Stimulated activated naive B cell treated with anti-CD40 and anti-IgM and Interleukin-4, amounts not matched to agents 10 μg/mL and 1 μg/mL and 100 μg/mL, for 72 hours (primary cell): Measurements from ENCODE around the gene AQP7.
"Not testable (repeated sequence)": the region's sequence is repeated elsewhere in the genome, so short reads cannot be mapped to it uniquely, and the experiment has no call there.

Source experiments
- ATAC-seq, 2 donors: fragments of 150-1000 bp; cut with Tn5 transposase; replicated peaks; 2 replicates each; pipeline ENCODE4 v1.10.0; 2021; ENCODE audit warnings: moderate library complexity in 1 of 2
- DNase-seq: peaks from one replicate; pipeline ENCODE4 v3.0.0; 2021
- H3K27ac Mint-ChIP-seq: one replicate; pipeline ENCODE4 v1.8.0; 2022; ENCODE audit warnings: mild to moderate bottlenecking, mixed read lengths
- H3K27me3 Mint-ChIP-seq, 2 donors: one replicate each; pipeline ENCODE4 v1.8.0; 2022; ENCODE audit warnings: mixed read lengths in 2 of 2
- H3K36me3 Mint-ChIP-seq, 2 donors: one replicate each; pipeline ENCODE4 v1.8.0; 2022; ENCODE audit warnings: mixed read lengths in 2 of 2, mild to moderate bottlenecking in 1 of 2
- H3K4me1 Mint-ChIP-seq, 2 donors: one replicate each; pipeline ENCODE4 v1.8.0; 2022; ENCODE audit warnings: mixed read lengths in 2 of 2, mild to moderate bottlenecking in 1 of 2
- H3K4me3 Mint-ChIP-seq, 2 donors: one replicate each; pipeline ENCODE4 v1.8.0; 2022; ENCODE audit warnings: mild to moderate bottlenecking in 2 of 2, mixed read lengths in 2 of 2, moderate library complexity in 1 of 2
- H3K9me3 Mint-ChIP-seq, 2 donors: one replicate each; pipeline ENCODE4 v1.8.0; 2022; ENCODE audit warnings: mixed read lengths in 2 of 2, mild to moderate bottlenecking in 1 of 2

AQP7 gene

DNA sequence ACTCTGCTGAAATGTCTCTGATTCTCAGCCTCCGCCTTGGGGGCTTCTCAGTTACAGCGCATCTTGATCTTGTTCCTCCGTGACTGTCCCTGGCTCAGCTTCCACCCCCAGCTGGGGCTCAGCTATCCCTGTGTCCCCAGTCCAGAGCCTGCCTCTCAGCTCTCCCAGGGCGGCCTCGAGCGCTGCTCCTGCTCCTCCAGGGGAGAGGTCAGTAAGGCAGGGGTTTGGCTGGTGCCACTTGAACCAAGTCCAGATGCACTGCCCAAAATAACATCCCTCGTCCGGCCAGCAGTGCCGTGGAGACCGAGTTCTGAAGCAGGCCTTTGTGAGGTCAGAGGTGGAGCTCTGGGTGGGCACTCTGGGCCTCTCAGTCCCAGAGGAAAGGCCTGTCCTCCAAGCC lies at the start of gene AQP7:
Gene AQP7, minus strand, starts transcription at position 198 of the 400 bp plus-strand sequence. CDS start 1,306 bp downstream, outside the sequence.
- H3K9me3 Mint-ChIP-seq, H3K4me3 Mint-ChIP-seq, ATAC-seq, H3K36me3 Mint-ChIP-seq, H3K4me1 Mint-ChIP-seq, H3K27ac Mint-ChIP-seq, DNase-seq: not testable (repeated sequence)
- peaks cover 18 to 22% of the 10 kb centered on the region in 2 donors for H3K27me3 Mint-ChIP-seq

DNA sequence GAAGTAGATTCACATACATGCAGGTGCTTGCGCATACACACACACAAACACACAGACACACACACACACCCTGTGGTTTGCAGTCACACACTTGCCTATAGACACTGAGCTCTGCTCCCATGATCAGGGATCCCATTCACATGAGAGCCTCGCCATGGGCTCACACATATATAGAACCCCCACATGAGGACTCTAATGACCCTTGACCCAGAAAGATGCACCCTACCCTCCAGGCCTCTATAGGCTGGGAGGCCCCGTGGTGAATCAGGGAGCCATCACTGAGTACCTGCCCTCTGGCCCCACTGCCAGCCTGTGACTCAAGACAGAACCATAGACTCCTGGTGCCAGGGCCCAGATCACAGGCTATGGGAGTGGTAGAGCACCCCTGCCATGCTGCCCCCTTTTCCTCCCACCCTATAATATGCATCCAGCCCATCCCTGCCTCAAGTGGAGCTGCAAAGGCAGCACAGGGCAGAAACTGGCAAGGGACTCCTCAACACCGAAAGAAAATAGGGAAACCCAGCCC lies 48.3 kb upstream of the AQP7 start:
- Mint-ChIP-seq H3K4me1 (peaks cover 19 to 26% of the 10 kb centered on the region in 2 donors), H3K27me3 (peaks cover 17 to 20% of the 10 kb centered on the region in 2 donors), H3K36me3 (no peaks in the 10 kb centered on the region), H3K4me3 (no peak overlapping the region), H3K27ac (no peak overlapping the region), H3K9me3 (no peaks in the 10 kb centered on the region)
- no peak for DNase-seq
- ATAC-seq, result no peak

DNA sequence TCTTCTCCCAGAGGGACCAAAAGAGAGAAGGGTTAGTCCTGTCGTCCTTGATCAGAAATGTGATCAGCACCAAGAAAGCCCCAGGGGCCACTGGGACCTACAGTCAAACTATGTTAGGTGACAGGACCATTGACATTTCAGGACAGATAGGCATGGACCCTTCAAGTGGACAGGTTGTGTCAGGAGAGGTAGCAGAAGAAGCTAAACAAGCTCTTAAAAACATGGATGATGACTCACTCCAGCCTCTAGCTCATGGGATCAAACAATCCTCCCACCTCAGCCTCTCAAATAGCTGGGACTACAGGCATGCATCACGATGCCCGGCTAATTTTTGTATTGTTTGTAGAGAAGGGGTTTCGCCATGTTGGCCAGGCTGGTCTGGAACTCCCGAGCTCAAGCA lies 47.3 kb upstream of the AQP7 start:
- Mint-ChIP-seq H3K9me3 (no peaks in the 10 kb centered on the region), H3K4me1 (peaks cover 19 to 26% of the 10 kb centered on the region in 2 donors), H3K27me3 (peaks cover 17 to 20% of the 10 kb centered on the region in 2 donors), H3K36me3 (no peaks in the 10 kb centered on the region), H3K27ac (no peak overlapping the region), H3K4me3 (no peak overlapping the region)
- no peak for DNase-seq
- no peak for ATAC-seq

DNA sequence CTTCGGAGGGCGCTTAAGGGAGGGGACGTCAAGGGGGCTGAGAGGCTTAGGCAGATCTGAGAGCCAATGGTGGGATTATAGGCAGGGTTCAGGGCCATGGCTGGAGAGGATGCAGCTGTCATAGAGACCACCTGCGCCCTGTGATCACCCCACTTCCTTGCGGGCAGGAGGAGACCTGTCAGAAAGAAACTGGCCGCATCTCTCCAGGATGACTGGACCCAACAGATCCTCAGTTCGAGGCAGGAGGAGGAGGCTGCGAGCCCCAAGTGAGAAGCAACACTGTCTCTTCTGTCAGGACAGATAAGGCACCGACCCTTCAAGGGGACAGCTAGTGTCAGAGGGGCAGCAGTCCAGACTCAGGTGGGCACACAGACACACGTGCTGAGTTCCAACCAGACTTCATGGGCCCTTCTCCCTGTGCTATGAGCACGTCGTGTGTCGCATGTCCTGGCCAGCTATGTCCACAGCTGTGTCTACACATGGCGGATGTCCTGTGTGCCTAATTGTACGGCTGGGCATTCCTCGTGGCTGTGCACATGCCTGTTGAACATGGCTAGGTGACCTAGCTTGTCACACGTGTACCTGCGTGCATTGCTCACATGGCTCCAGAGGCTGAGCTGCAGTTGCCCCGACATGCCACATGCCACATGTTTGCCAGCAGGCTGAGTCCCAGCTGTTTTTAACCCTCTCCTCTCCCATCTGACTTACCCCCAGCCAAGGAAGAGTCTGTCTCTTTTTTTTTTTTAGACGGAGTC lies 45.6 kb upstream of the AQP7 start:
- Mint-ChIP-seq H3K9me3 (no peaks in the 10 kb centered on the region), H3K4me3 (peak overlapping the region; percentile 70 to 87), H3K27ac (peak overlapping the region; percentile 56), H3K36me3 (no peaks in the 10 kb centered on the region), H3K27me3 (peaks cover 17 to 20% of the 10 kb centered on the region in 2 donors), H3K4me1 (peaks cover 19 to 26% of the 10 kb centered on the region in 2 donors)
- ATAC-seq, result peak; percentile 17 to 20
- no peak for DNase-seq

DNA sequence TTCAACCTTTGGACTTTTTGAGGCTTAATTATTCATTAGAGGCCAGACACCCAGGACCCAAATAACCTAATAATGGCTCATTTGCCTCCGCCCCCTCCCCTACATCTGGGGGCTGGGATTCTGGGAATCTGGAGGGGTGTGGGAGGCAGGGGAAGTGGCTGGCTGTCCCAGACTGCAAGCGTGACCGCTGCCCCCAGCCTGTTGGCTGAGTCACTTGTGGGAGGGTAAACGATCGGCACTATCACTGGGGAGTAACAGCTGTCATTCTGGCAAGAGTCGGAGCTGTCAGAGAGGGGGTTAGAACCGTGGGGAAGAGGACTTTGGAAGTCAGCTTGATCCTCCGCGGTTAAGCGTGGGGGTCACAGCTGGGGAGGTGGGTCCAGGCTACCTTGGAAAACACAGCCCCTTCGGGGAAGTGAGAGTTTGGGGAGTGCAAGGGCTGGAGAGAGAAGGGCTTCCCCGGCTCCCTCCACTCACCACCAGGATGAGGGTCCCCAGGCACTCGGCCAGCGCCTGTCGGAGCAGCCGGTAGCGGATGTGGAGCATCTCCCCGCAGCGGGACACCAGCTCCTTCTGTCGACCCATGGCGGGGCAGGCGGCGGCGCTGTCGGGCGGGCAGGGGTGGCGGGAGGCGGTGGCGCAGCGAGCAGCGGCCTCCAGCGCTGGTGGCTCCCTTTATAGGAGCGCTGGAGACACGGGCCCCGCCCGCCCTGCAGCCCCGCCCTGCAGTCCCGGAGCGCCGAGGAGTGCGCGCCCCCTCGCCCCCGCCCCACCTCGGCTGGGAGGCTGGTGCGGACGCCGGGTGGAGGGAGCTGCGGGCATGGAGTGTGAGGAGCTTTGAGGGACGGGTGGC lies 44.8 kb upstream of the AQP7 start, which contains the start of gene AQP3:
Gene AQP3, minus strand, starts transcription at position 648 of the 853 bp plus-strand sequence. Its CDS starts 63 bp downstream, at position 585.
- H3K4me3 Mint-ChIP-seq, result peak within 1 kb of the TSS; percentile 84 to 87
- peak; percentile 68 to 71 for ATAC-seq
- H3K4me1 Mint-ChIP-seq, result peaks cover 15 to 26% of the 10 kb centered on the region in 2 donors
- H3K9me3 Mint-ChIP-seq, result no peaks in the 10 kb centered on the region
- no peak for DNase-seq
- no peaks in the 10 kb centered on the region for H3K36me3 Mint-ChIP-seq
- peak within 1 kb of the TSS; percentile 77 for H3K27ac Mint-ChIP-seq
- H3K27me3 Mint-ChIP-seq, result peaks cover 17 to 20% of the 10 kb centered on the region in 2 donors

DNA sequence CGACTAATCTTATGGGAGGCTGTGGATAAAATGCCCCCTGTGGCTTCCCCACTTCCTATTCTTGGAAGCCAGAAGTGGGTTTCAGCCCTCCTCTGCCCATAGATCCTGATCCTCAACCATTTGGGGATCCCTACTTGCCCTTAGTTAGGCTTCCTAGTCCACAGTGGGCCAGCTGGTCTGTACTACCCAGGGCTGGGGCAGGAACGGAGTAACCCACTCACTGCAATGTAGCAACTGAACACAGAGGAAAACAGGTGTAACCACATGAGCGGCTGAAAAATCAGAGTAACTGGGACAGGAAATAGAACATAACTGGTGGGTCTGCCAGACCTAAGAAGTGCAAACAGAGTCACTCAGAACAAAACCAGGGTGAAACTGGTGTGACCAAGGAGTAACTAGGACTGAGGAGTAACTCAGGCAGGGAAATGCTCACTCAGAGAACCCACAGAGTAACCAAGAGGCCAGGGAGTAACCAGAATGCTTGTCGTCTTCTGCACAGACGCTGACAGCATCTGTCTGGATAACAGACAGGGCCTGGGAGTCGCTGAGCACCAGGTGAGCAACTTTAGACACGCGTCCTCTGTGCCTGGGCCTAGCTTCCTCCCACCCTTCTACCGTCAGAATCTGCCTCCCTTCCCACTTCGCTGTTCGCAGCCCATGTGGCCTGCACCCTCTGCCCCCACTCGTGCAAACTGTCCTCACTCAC lies 44.0 kb upstream of the AQP7 start:
- ATAC-seq (peak; percentile 64 to 67), DNase-seq (no peak)
- H3K27ac Mint-ChIP-seq, result peak overlapping the region; percentile 75
- H3K9me3 Mint-ChIP-seq, result no peaks in the 10 kb centered on the region
- peak overlapping the region in 1 of 2 donors; percentile 84 for H3K4me3 Mint-ChIP-seq
- peaks cover 17 to 20% of the 10 kb centered on the region in 2 donors for H3K27me3 Mint-ChIP-seq
- no peaks in the 10 kb centered on the region for H3K36me3 Mint-ChIP-seq
- peaks cover 15 to 26% of the 10 kb centered on the region in 2 donors for H3K4me1 Mint-ChIP-seq

DNA sequence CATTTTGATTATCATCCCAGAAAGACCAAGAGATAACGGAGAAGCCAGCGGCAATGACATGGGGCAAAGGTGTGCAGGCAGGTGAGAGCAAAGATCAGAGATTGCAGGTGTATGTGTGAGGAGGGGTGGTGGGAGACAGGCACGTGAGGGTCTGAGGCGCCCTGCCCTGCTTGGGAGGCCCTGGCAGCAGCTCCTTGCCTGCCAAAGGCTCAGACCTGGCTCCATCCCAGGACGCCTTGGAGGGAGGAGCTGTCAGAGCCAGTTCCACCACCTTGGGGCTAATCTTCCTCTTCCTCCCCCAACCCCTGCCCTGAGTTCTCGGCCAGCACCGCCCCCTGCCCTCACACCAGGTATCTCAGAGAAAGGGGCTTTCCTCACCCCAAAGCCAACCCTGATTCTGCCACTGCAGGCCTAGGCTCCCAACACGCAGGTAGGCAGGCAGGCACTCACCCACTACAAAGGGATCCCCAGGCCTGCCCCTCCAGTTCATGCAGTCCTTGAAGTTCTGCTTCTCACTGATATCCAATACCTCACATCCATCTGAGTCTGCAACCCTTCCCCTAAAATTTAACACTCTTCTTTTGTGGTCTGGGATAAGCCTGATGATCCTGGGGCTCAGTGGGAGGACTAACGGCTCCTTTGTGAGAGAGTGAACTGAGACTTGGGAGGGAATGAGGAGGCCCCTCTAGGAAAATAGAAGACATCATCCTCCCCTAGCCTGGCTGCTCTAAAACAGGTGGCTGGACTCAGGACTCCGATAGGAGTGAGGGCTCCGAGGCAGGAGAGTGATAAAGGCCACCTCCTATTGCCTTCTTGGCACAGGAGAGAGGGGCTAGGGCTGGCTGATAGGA lies 43.2 kb upstream of the AQP7 start:
- DNase-seq (no peak), ATAC-seq (no peak)
- H3K4me3 Mint-ChIP-seq, result no peak overlapping the region
- peaks cover 17 to 23% of the 10 kb centered on the region in 2 donors for H3K27me3 Mint-ChIP-seq
- peaks cover 15 to 26% of the 10 kb centered on the region in 2 donors for H3K4me1 Mint-ChIP-seq
- no peaks in the 10 kb centered on the region for H3K9me3 Mint-ChIP-seq
- no peak overlapping the region for H3K27ac Mint-ChIP-seq
- no peaks in the 10 kb centered on the region for H3K36me3 Mint-ChIP-seq

DNA sequence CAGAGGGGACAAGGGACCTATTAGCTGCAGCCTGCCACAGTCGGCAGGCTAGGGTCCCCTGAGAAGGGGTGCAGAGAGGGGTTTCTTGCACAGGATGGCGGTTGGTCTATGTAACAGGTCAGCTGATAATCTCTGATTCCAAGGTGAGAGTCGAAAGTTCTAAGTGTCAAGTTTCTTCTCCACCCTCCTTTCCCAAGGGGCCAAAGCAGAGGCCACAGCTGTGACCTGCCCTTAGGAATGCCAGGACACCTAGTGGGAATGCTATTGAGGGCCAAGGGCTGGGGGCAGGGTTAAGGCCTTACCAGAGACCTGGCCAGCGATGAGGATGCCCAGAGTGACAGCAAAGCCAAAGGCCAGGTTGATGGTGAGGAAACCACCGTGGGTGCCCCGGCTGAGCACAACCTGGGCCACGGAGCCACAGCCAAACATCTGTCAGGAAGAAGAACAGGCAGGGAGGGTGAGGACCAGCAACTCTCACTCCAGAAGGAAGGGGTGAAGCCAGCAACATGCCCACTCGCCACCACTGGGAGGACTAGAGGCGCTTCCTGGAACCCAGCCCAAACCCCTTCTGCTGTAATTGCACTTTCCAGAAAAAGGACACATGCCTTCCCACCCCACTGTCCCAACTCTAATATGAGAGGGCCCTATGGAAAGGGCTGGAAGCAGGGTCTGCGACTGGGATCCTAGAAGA lies 41.2 kb upstream of the AQP7 start:
- Mint-ChIP-seq H3K27ac (no peak overlapping the region), H3K4me3 (no peak overlapping the region), H3K27me3 (peaks cover 24 to 38% of the 10 kb centered on the region in 2 donors), H3K9me3 (no peaks in the 10 kb centered on the region), H3K4me1 (peaks cover 15 to 26% of the 10 kb centered on the region in 2 donors), H3K36me3 (no peaks in the 10 kb centered on the region)
- ATAC-seq (no peak), DNase-seq (no peak)

DNA sequence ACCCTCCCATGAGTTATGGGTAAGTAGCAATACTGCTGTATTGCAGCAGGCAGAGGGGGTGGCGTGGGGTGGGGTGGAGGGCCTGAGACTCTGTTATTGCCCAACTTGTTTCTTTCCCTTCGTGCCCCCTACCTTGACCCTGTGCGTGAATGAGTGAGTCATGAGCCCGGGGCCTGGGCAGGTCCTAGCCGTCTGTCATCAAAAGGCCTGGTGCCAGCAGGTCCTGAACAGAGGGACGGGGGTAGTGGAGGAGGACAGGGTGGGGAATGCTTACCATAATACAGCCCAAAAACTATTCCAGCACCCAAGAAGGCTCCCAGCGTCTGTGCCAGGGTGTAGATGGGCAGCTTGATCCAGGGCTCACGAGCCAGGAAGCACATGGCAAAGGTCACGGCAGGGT lies 40.7 kb upstream of the AQP7 start:
- peaks cover 18 to 32% of the 10 kb centered on the region in 2 donors for H3K27me3 Mint-ChIP-seq
- peaks cover 15 to 22% of the 10 kb centered on the region in 2 donors for H3K4me1 Mint-ChIP-seq
- no peak for ATAC-seq
- no peak overlapping the region for H3K4me3 Mint-ChIP-seq
- no peaks in the 10 kb centered on the region for H3K9me3 Mint-ChIP-seq
- DNase-seq, result no peak
- no peaks in the 10 kb centered on the region for H3K36me3 Mint-ChIP-seq
- no peak overlapping the region for H3K27ac Mint-ChIP-seq

DNA sequence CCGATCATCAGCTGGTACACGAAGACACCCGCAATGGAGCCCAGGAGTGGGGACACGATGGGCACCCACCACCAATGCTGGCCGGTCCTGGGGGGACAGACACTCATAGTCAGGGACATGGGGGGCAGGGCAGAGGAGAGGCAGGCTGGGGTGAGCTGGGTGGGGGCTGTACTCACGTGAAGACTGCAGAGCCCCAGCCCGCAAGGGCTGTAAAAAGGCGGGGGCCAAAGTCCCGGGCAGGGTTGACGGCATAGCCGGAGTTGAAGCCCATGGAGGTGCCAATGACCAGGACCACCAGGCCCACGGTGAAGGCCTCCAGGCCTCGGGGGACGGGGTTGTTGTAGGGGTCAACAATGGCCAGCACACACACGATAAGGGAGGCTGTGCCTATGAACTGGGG lies 39.8 kb upstream of the AQP7 start:
- H3K36me3 Mint-ChIP-seq, result no peaks in the 10 kb centered on the region
- peaks cover 15 to 19% of the 10 kb centered on the region in 2 donors for H3K4me1 Mint-ChIP-seq
- no peaks in the 10 kb centered on the region for H3K9me3 Mint-ChIP-seq
- no peak for ATAC-seq
- H3K27ac Mint-ChIP-seq, result no peak overlapping the region
- no peak overlapping the region for H3K4me3 Mint-ChIP-seq
- DNase-seq, result no peak
- peaks cover 12 to 23% of the 10 kb centered on the region in 2 donors for H3K27me3 Mint-ChIP-seq

DNA sequence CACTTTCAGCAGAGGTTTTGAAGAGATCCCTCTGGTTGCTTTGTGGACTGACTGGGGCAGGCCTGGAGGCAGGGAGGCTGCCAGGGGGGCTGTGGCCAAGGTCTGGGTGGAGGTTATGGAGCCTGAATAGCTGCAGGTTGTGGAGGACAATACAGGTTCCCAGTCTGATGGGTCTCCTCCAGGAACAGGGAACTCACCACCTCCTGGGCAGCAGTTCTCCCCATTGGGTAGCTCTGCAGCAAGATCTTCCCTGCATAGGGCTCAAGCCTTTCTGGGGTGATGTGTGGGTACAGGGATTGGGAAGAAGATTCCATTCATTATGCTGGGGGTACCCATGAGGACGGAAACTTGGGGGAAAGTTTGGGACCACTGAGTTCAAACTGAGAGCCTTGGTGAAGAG lies 38.2 kb upstream of the AQP7 start:
- DNase-seq, result no peak
- Mint-ChIP-seq H3K27me3 (peaks cover 13 to 21% of the 10 kb centered on the region in 2 donors), H3K36me3 (no peaks in the 10 kb centered on the region)

DNA sequence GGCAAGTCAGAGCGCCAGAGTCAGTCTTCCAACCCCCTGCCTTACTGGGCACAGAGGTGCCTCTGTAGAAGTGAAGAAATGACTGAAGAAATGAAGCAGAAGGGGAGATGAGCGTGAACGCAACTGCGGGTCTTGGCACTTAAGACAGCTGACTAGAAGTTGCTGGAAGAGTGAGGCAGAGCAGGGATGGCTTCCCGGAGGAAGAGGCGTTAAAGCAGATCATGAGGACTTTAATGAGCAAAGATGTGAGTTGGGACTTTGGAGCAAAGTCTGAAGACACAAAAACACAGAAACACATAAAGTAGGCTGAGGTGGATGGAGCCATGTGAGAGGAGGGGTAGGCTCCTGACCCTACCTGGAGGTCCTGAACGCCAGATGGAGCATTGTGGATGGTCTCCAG lies 37.8 kb upstream of the AQP7 start:
- Mint-ChIP-seq H3K27ac (no peak overlapping the region), H3K4me3 (no peak overlapping the region), H3K36me3 (no peaks in the 10 kb centered on the region), H3K27me3 (peaks cover 13 to 25% of the 10 kb centered on the region in 2 donors), H3K9me3 (no peaks in the 10 kb centered on the region), H3K4me1 (peaks cover 4 to 7% of the 10 kb centered on the region in 2 donors)
- ATAC-seq (no peak), DNase-seq (no peak)

More for the DNA sequence above, 38.2 kb upstream of the AQP7 start:
- no peaks in the 10 kb centered on the region for H3K9me3 Mint-ChIP-seq
- H3K4me3 Mint-ChIP-seq, result no peak overlapping the region
- H3K27ac Mint-ChIP-seq, result no peak overlapping the region
- no peak for ATAC-seq
- peaks cover 4 to 7% of the 10 kb centered on the region in 2 donors for H3K4me1 Mint-ChIP-seq

DNA sequence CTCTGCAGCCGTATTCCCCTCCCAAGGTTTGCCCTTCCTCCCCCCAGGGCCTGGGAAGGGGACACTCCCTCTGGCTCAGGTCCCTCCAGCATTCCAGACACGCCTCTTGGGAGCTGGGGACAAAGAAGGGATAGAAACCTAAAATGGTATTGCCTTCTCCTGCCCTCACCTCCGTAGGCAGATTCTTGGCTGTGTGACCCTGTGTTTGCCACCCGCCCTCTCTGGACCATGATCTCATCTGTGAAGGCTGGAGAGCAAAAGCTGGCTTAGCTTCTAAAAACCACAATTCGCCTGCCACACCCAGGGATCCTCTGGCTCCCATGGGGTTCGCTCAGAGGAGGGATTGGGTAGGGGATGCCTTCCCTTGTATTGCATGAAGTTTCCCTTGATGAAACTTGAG lies 37.4 kb upstream of the AQP7 start:
- no peak overlapping the region for H3K27ac Mint-ChIP-seq
- DNase-seq (no peak), ATAC-seq (no peak)
- H3K9me3 Mint-ChIP-seq, result no peaks in the 10 kb centered on the region
- no peak overlapping the region for H3K4me3 Mint-ChIP-seq
- H3K4me1 Mint-ChIP-seq, result peaks cover 4 to 7% of the 10 kb centered on the region in 2 donors
- H3K27me3 Mint-ChIP-seq, result peaks cover 13 to 25% of the 10 kb centered on the region in 2 donors
- H3K36me3 Mint-ChIP-seq, result no peaks in the 10 kb centered on the region
